ENCODE results near the gene RBP5.

DNA sequence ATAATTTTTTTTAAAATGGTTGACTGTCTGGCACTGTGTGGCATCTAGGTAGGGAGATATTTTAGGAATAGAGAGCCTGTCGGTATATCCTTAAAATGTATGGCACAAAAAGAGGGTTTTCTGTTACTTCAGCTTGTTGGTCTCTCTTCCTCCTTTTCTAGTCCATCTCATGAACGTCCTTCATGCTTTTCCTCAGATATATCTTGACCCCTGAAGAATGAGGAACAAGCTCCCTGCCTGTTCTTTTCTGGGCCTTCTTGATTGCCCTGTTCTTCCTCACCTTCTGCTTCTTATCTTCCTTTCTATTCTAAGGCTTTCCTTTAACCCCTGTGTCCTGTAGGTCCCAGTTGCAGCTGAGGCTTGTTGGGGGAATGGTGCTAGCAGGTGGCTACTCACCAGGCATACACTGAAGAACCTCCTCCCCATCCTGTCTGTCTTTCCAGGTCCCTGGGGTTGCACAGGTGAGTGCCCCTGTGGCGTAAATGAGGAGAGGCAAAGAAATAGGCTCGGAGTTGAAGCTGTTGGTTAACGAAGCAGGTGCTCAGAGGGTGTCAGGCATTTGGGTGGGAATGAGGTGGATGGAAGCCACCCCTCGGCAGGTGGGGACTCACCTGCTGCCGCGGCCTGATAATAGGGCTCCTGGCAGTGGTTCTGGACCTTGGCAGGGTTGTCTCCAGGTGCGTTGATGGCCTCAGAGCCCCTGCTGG lies 29.2 kb downstream of the RBP5 start:
- TF ChIP-seq EZH2 (IDR thresholded peaks at IDR 0.05; ENCODE audit: borderline replicate concordance, insufficient read depth, low read depth, low read length, poor library complexity, severe bottlenecking) = no peak
- TF ChIP-seq, protein P1, sequence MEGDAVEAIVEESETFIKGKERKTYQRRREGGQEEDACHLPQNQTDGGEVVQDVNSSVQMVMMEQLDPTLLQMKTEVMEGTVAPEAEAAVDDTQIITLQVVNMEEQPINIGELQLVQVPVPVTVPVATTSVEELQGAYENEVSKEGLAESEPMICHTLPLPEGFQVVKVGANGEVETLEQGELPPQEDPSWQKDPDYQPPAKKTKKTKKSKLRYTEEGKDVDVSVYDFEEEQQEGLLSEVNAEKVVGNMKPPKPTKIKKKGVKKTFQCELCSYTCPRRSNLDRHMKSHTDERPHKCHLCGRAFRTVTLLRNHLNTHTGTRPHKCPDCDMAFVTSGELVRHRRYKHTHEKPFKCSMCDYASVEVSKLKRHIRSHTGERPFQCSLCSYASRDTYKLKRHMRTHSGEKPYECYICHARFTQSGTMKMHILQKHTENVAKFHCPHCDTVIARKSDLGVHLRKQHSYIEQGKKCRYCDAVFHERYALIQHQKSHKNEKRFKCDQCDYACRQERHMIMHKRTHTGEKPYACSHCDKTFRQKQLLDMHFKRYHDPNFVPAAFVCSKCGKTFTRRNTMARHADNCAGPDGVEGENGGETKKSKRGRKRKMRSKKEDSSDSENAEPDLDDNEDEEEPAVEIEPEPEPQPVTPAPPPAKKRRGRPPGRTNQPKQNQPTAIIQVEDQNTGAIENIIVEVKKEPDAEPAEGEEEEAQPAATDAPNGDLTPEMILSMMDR (IDR thresholded peaks at IDR 0.05) = no peak
